Body of pancreas (tissue), 4 donors: ENCODE measurements around the gene SYNE1. TPM values are rescaled to one million over a fixed set of nuclear protein-coding genes. Genes with fewer than 3 reads are reported as not detected.

ENCODE experiments used
- ATAC-seq: fragments of 150-250 bp; one replicate; pipeline ENCODE4 v1.9.1; 2016
- DNase-seq, 4 donors: peaks; one replicate each; pipeline ENCODE4 v3.0.0-alpha.2; 2019
- H3K27ac ChIP-seq, 4 donors: fragments of 200-600 bp; sonication (generic); 1 replicate in 3 of 4; 2 replicates in 1 of 4; pipeline versions ENCODE4 v1.5.1 to v1.6.1; 2016 to 2019; ENCODE audit warnings: mild to moderate bottlenecking in 1 of 4, mixed read lengths in 1 of 4, moderate library complexity in 1 of 4
- H3K27me3 ChIP-seq, 2 donors: fragments of 200-600 bp; sonication (generic); one replicate each; pipeline ENCODE4 v1.6.0; 2016; ENCODE audit warnings: mild to moderate bottlenecking in 1 of 2
- H3K36me3 ChIP-seq, 2 donors: fragments of 200-600 bp; sonication (generic); replicated peaks in 1 of 2; 2 replicates each; pipeline ENCODE4 v1.5.1; 2016; ENCODE audit warnings: low read depth in 2 of 2; ENCODE audit not compliant: insufficient read depth in 1 of 2
- H3K4me1 ChIP-seq: fragments of 200-600 bp; sonication (generic); one replicate; pipeline ENCODE4 v1.6.0; 2016
- H3K4me3 ChIP-seq, 2 donors: fragments of 200-600 bp; sonication (generic); 1 replicate in 1 of 2; 2 replicates in 1 of 2; pipeline ENCODE4 v1.5.1; 2016 to 2019
- H3K9me3 ChIP-seq, 3 donors: fragments of 200-600 bp; sonication (generic); 1 replicate in 2 of 3; 2 replicates in 1 of 3; pipeline ENCODE4 v1.5.1; 2016
- CTCF ChIP-seq, 7 experiments: fragments of 450-650 bp in 4 of 7; fragments of 200-600 bp in 3 of 7; sonication (generic) in 3 of 7; IDR thresholded peaks; one replicate each; pipeline ENCODE4 v1.5.1; 2016 to 2019; ENCODE audit warnings: antibody characterized with exemption in 7 of 7
- POLR2A ChIP-seq, 3 donors: fragments of 450-650 bp; IDR thresholded peaks; one replicate each; pipeline ENCODE4 v1.6.1; 2016; ENCODE audit warnings: antibody characterized with exemption in 3 of 3, mild to moderate bottlenecking in 2 of 3
- WGBS, 2 donors: methylation state at CpG; one replicate each; pipeline ENCODE4 v1.1.5; 2017; 5-methylcytosine and 5-hydroxymethylcytosine counted together
- intact Hi-C: fragments of 100-400 bp; cut with DNase I; formaldehyde crosslinking; loops from one replicate; pipeline ENCODE4 v1.15.1; 2023
- total RNA-seq, 2 donors: library from RNA; depleted of rRNA; stranded (reverse); fragments of >200 nt; gene quantifications; one replicate each; pipeline ENCODE4 v1.1.0, GENCODE V29; 2016

SYNE1 gene
- total RNA-seq, 2 donors from 2014 or later: 109 to 123 TPM

GRCh38 chr6:152099446-152100182, 537.5 kb downstream of the SYNE1 start:
- 78 to 81% methylated on average over 4 of the region's 4 CpGs for WGBS, 2 donors
- intact Hi-C loops: no loop called here
- TF ChIP-seq POLR2A (IDR thresholded peaks at IDR 0.05): no peak
- TF ChIP-seq CTCF (IDR thresholded peaks at IDR 0.05): no peak
- no peaks in the 10 kb centered on the region for H3K27me3 ChIP-seq
- H3K27ac ChIP-seq: no peak overlapping the region
- H3K36me3 ChIP-seq: no peaks in the 10 kb centered on the region
- H3K4me3 ChIP-seq: no peak overlapping the region
- no peaks in the 10 kb centered on the region for H3K9me3 ChIP-seq
- ATAC-seq: no peak
- DNase-seq: no peak
- H3K4me1 ChIP-seq: no peaks in the 10 kb centered on the region

DNA sequence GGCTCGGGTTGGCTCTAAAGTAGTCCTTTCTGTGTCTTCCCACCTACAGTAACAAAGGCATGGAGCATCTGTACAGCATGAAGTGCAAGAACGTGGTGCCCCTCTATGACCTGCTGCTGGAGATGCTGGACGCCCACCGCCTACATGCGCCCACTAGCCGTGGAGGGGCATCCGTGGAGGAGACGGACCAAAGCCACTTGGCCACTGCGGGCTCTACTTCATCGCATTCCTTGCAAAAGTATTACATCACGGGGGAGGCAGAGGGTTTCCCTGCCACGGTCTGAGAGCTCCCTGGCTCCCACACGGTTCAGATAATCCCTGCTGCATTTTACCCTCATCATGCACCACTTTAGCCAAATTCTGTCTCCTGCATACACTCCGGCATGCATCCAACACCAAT, 538.5 kb downstream of the SYNE1 start:
- no peak for ATAC-seq
- DNase-seq: no peak
- no peaks in the 10 kb centered on the region for H3K36me3 ChIP-seq
- TF ChIP-seq CTCF (IDR thresholded peaks at IDR 0.05) (no peak), POLR2A (IDR thresholded peaks at IDR 0.05) (no peak)
- no peaks in the 10 kb centered on the region for H3K4me1 ChIP-seq
- intact Hi-C loops: no loop called here
- H3K4me3 ChIP-seq: no peak overlapping the region
- no peak overlapping the region for H3K27ac ChIP-seq
- no peaks in the 10 kb centered on the region for H3K27me3 ChIP-seq
- H3K9me3 ChIP-seq: no peaks in the 10 kb centered on the region
- 72 to 88% methylated on average over 14 of the region's 14 CpGs for WGBS, 2 donors

DNA sequence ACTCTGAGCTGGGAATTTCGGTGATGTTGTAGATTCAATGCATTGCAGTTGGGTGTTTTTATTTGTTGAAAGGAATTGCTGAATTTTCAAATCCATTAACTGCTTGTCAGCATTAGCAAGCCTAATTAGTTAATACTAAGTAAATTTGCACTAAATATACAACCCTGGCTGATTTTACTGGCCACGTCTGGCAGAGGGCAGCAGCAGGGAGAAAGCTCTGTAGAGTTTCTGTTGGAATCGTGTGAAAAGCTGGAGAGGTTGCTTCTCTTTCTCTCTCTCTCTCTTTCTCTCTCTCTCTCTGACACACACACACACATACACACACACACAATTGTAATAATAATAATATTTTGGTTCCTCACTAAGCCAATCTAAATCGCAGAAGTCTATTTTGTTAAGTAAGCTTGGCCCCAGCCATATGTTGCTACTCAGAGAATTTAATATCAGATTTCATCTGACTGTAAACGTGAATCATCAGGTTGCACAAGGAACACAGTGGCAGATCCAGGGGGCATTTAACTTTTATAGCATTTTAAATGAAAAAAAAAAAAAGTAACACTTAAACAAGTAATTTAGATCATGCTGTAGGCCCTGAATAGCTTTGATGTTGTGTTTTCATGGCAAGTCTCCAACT, 540.2 kb downstream of the SYNE1 start:
- 62 to 74% methylated on average over 5 of the region's 5 CpGs for WGBS, 2 donors

DNA sequence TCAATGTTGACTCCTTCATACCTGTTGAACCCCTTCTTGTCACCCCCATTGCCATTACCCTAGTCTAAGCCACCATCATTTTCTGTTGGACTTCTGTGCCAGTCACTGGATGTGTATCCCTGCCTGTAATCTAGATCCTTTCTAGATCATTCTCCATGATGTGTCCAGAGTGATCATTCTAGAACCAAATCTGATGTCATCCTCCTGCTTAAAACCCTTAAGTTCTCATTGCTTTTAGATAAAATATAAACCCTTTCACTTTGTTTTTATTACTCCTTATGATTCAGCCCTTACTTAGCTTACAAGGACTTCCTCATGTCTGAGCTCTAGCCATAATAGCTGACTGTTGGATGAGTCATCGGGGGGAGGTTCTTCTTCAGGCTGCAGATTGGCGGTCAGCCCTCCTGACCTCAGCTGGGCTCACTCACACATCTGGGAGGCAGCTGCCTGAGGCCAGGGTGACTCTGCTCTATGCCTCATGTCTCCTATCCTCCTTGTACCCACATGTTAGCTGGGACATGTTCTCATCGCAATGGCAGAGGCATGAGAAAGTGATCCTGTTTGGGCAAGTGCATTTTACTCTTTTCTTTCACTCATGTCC, 542.1 kb downstream of the SYNE1 start:
- peak overlapping the region in 1 of 4 donors; percentile 41 for H3K27ac ChIP-seq
- peak; percentile 31 to 76 (median 50) for DNase-seq
- TF ChIP-seq POLR2A (IDR thresholded peaks at IDR 0.05) (no peak), CTCF (IDR thresholded peaks at IDR 0.05) (no peak)
- H3K4me3 ChIP-seq: no peak overlapping the region
- WGBS, 2 donors: 77 to 84% methylated on average over 3 of the region's 3 CpGs
- H3K4me1 ChIP-seq: no peaks in the 10 kb centered on the region
- H3K9me3 ChIP-seq: no peaks in the 10 kb centered on the region
- no peaks in the 10 kb centered on the region for H3K36me3 ChIP-seq
- H3K27me3 ChIP-seq: no peaks in the 10 kb centered on the region
- intact Hi-C loops: no loop called here
- ATAC-seq: peak; percentile 68

More for the DNA sequence above, 540.2 kb downstream of the SYNE1 start:
- Histone ChIP-seq H3K4me1 (no peaks in the 10 kb centered on the region), H3K36me3 (no peaks in the 10 kb centered on the region), H3K4me3 (no peak overlapping the region), H3K27ac (no peak overlapping the region), H3K27me3 (no peaks in the 10 kb centered on the region), H3K9me3 (no peaks in the 10 kb centered on the region)
- TF ChIP-seq POLR2A (IDR thresholded peaks at IDR 0.05) (no peak), CTCF (IDR thresholded peaks at IDR 0.05) (no peak)
- no peak for DNase-seq
- ATAC-seq: no peak
- intact Hi-C loops: no loop called here
